Measurements from ENCODE around the gene SHISAL1.
"Not testable (repeated sequence)": the region's sequence is repeated elsewhere in the genome, so short reads cannot be mapped to it uniquely, and the experiment has no call there.

SHISAL1 gene

GRCh38 chr22:44256556-44257485, 55.9 kb downstream of the SHISAL1 start:
- no peak for DNase-seq

GRCh38 chr22:44256085-44256484, 56.7 kb downstream of the SHISAL1 start:
- DNase-seq, result no peak

- no peak for DNase-seq
Observed at GRCh38 chr22:44254811-44255210, 57.9 kb downstream of the SHISAL1 start.

GRCh38 chr22:44249376-44250147, 63.2 kb downstream of the SHISAL1 start:
- DNase-seq, result no peak

GRCh38 chr22:44248926-44249325, 63.8 kb downstream of the SHISAL1 start:
- no peak for DNase-seq

- no peak for DNase-seq
Observed at GRCh38 chr22:44247923-44248892, 64.5 kb downstream of the SHISAL1 start.

GRCh38 chr22:44247346-44247745, 65.4 kb downstream of the SHISAL1 start:
- no peak for DNase-seq

GRCh38 chr22:44246615-44247326, 66.0 kb downstream of the SHISAL1 start:
- no peak for DNase-seq

- DNase-seq, result no peak
Observed at GRCh38 chr22:44245867-44246266, 66.9 kb downstream of the SHISAL1 start.

- DNase-seq, result no peak
Observed at GRCh38 chr22:44245438-44245837, 67.3 kb downstream of the SHISAL1 start.

- DNase-seq, result no peak
Observed at GRCh38 chr22:44244265-44244822, 68.4 kb downstream of the SHISAL1 start.

- DNase-seq, result no peak
Observed at GRCh38 chr22:44243761-44244160, 69.0 kb downstream of the SHISAL1 start.

- DNase-seq, result no peak
Observed at GRCh38 chr22:44242946-44243724, 69.6 kb downstream of the SHISAL1 start.

- DNase-seq, result not testable (repeated sequence)
Observed at GRCh38 chr22:44241121-44241520, 71.6 kb downstream of the SHISAL1 start.

GRCh38 chr22:44237290-44237689, 75.5 kb downstream of the SHISAL1 start:
- DNase-seq, result no peak

- DNase-seq, result not testable (repeated sequence)
Observed at GRCh38 chr22:44234372-44234771, 78.4 kb downstream of the SHISAL1 start.

- no peak for DNase-seq
Observed at GRCh38 chr22:44231233-44231632, 81.5 kb downstream of the SHISAL1 start.

GRCh38 chr22:44229809-44230208, 82.9 kb downstream of the SHISAL1 start:
- no peak for DNase-seq

- no peak for DNase-seq
Observed at GRCh38 chr22:44229331-44229730, 83.4 kb downstream of the SHISAL1 start.

- DNase-seq, result no peak
Observed at GRCh38 chr22:44225812-44226211, 86.9 kb downstream of the SHISAL1 start.

All from DMS153 (cell line).